ENCODE measurements around the gene ACP7. TPM values are rescaled to one million over a fixed set of nuclear protein-coding genes. Genes with fewer than 3 reads are reported as not detected.
A peak's percentile ranks its signal among the peaks of the same experiment; 100 is the strongest.

Gene ACP7
- not detected for total RNA-seq
- long read RNA-seq: 0 reads

- DNase-seq: no peak
- intact Hi-C loops (cut with DNase I): no loop called here
- ATAC-seq: peak; percentile 51 to 52
- H3K27ac ChIP-seq: no peak within 1 kb of the TSS
- TF ChIP-seq CTCF (IDR thresholded peaks at IDR 0.05): no peak
- peaks cover 17% of the 10 kb centered on the region for H3K4me1 ChIP-seq
- H3K27me3 ChIP-seq (ENCODE audit: low read depth): peaks cover 81% of the 10 kb centered on the region
- H3K9me3 ChIP-seq: no peaks in the 10 kb centered on the region
- no peaks in the 10 kb centered on the region for H3K36me3 ChIP-seq
- H3K4me3 ChIP-seq: peak within 1 kb of the TSS; percentile 33
Measured at GRCh38 chr19:39083983-39084731, at the start of gene ACP7. TSS of gene ACP7 (plus strand) at chr19:39084368. CDS start at chr19:39085270, 902 bp downstream.

DNA sequence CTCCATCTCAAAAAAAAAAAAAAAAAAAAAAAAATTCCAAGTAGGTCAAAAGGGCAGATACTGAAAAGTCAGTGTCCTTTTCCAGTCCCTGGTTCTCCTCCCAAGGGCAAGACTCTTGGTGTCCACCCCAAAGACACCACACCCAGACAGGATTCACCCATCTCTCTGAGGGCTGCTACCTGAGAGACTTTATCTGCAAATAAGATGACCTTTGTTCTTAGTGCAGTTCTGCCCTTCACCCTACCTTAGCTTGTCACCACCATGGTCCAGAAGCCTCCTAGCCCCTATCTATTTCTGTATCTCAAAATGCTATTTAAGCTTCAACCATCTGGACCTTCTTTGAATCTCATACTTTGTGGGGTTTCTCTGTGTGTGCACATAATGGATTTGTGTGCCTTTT, 47.6 kb upstream of the ACP7 start:
- no peak for TF ChIP-seq CTCF (IDR thresholded peaks at IDR 0.05)
- intact Hi-C loops (cut with DNase I): no loop called here
- peaks cover 9% of the 10 kb centered on the region for H3K4me1 ChIP-seq

DNA sequence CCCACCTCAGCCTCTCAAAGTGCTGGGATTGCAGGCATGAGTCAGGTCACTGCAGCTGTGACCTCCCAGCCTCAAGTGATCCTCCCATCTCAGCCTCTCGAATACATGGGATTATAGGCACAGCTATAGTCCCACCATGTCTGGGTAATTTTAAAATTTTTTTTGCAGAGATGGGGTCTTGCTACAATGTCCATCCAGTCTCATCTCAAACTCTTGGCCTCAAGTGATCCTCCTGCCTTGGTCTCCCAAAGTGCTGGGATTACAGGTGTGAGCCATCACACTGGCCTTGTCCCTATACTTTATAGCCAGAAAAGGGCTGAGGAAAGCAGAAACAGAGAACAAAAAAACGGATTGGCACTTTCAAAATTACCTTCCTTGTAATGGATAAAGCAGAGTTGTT, 47.0 kb upstream of the ACP7 start:
- H3K27ac ChIP-seq: no peak overlapping the region
- H3K9me3 ChIP-seq: no peaks in the 10 kb centered on the region
- peaks cover 4% of the 10 kb centered on the region for H3K4me1 ChIP-seq
- H3K4me3 ChIP-seq: no peak overlapping the region
- ATAC-seq: no peak
- no peak for DNase-seq
- TF ChIP-seq CTCF (IDR thresholded peaks at IDR 0.05): no peak
- H3K27me3 ChIP-seq (ENCODE audit: low read depth): peaks cover under 1% of the 10 kb centered on the region
- intact Hi-C loops (cut with DNase I): no loop called here
- no peaks in the 10 kb centered on the region for H3K36me3 ChIP-seq

More for the DNA sequence above, 47.6 kb upstream of the ACP7 start:
- no peaks in the 10 kb centered on the region for H3K9me3 ChIP-seq
- no peaks in the 10 kb centered on the region for H3K36me3 ChIP-seq
- H3K4me3 ChIP-seq: no peak overlapping the region
- H3K27me3 ChIP-seq (ENCODE audit: low read depth): peaks cover 7% of the 10 kb centered on the region
- ATAC-seq: no peak
- H3K27ac ChIP-seq: no peak overlapping the region
- DNase-seq: no peak

- no peak for TF ChIP-seq CTCF (IDR thresholded peaks at IDR 0.05)
- peaks cover 1% of the 10 kb centered on the region for H3K4me1 ChIP-seq
Measured at GRCh38 chr19:39038098-39038497, 46.1 kb upstream of the ACP7 start.

DNA sequence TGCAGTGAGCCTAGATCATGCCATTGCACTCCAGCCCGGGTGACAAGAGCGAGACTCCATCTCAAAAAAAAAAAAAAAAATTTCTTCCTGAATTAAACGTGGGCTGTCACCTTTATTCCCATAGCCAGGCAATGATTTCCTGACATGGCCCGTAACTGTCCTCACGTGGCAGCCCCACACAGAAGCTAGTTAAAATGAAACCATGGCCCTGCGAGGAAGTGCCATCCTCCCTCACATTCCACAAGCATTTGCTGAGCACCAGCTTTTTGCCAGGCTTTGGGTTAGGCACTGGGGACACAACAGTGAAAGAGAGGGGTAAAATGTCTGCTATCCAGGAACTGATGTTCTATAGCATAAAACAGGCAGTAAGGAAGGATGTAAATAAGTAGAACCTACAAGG, 38.7 kb upstream of the ACP7 start:
- ATAC-seq (no peak), DNase-seq (no peak)
- H3K4me3 ChIP-seq: no peak overlapping the region
- intact Hi-C loops (cut with DNase I): no loop called here
- H3K36me3 ChIP-seq: no peaks in the 10 kb centered on the region
- no peak for TF ChIP-seq CTCF (IDR thresholded peaks at IDR 0.05)
- no peaks in the 10 kb centered on the region for H3K4me1 ChIP-seq
- no peaks in the 10 kb centered on the region for H3K27me3 ChIP-seq (ENCODE audit: low read depth)
- no peaks in the 10 kb centered on the region for H3K9me3 ChIP-seq
- H3K27ac ChIP-seq: no peak overlapping the region

More at GRCh38 chr19:39038098-39038497, 46.1 kb upstream of the ACP7 start:
- H3K27me3 ChIP-seq (ENCODE audit: low read depth): no peaks in the 10 kb centered on the region
- no peaks in the 10 kb centered on the region for H3K36me3 ChIP-seq
- no peaks in the 10 kb centered on the region for H3K9me3 ChIP-seq
- ATAC-seq (peak; percentile 71 to 88), DNase-seq (no peak)
- no peak overlapping the region for H3K4me3 ChIP-seq
- no peak overlapping the region for H3K27ac ChIP-seq
- intact Hi-C loops (cut with DNase I): no loop called here
